ENCODE measurements around the gene DCLK1.

DCLK1 gene

DNA sequence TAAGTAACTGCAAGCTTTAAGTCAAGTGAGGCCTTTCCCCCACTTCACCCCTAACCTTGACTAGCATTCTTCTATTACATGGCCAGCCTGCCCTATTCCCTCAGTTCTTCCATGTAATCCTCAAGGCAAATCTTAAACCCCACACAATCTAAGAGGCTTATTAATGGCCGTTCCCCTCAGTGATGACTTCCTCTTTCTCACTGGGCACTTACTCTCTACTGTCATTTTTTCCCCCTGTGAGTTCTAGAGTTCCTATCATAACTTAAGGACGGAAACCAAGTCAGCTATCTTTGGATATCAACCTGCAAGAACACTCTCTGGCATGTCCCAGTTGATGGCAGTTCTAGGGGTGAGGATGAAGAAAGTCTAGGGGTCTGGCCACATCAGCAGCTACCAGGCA, 131.2 kb downstream of the DCLK1 start:
- FAIRE-seq (peak; percentile 29), DNase-seq (ENCODE audit: insufficient read length, low spot score) (no peak)

GRCh38 chr13:35996360-35996759, 134.8 kb downstream of the DCLK1 start:
- no peak for FAIRE-seq
- TF ChIP-seq, protein P1, sequence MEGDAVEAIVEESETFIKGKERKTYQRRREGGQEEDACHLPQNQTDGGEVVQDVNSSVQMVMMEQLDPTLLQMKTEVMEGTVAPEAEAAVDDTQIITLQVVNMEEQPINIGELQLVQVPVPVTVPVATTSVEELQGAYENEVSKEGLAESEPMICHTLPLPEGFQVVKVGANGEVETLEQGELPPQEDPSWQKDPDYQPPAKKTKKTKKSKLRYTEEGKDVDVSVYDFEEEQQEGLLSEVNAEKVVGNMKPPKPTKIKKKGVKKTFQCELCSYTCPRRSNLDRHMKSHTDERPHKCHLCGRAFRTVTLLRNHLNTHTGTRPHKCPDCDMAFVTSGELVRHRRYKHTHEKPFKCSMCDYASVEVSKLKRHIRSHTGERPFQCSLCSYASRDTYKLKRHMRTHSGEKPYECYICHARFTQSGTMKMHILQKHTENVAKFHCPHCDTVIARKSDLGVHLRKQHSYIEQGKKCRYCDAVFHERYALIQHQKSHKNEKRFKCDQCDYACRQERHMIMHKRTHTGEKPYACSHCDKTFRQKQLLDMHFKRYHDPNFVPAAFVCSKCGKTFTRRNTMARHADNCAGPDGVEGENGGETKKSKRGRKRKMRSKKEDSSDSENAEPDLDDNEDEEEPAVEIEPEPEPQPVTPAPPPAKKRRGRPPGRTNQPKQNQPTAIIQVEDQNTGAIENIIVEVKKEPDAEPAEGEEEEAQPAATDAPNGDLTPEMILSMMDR (IDR thresholded peaks at IDR 0.05; ENCODE audit: insufficient read depth, missing control alignments) = no peak
- DNase-seq (ENCODE audit: insufficient read length, low spot score) = no peak

More for the DNA sequence above, 131.2 kb downstream of the DCLK1 start:
- TF ChIP-seq, protein P1 (IDR thresholded peaks at IDR 0.05; ENCODE audit: insufficient read depth, missing control alignments) = no peak

- FAIRE-seq (no peak), DNase-seq (ENCODE audit: insufficient read length, low spot score) (no peak)
- TF ChIP-seq, protein P1 (IDR thresholded peaks at IDR 0.05; ENCODE audit: insufficient read depth, missing control alignments) = no peak
These were observed 136.0 kb downstream of the DCLK1 start for GRCh38 chr13:35995136-35995535.

DNA sequence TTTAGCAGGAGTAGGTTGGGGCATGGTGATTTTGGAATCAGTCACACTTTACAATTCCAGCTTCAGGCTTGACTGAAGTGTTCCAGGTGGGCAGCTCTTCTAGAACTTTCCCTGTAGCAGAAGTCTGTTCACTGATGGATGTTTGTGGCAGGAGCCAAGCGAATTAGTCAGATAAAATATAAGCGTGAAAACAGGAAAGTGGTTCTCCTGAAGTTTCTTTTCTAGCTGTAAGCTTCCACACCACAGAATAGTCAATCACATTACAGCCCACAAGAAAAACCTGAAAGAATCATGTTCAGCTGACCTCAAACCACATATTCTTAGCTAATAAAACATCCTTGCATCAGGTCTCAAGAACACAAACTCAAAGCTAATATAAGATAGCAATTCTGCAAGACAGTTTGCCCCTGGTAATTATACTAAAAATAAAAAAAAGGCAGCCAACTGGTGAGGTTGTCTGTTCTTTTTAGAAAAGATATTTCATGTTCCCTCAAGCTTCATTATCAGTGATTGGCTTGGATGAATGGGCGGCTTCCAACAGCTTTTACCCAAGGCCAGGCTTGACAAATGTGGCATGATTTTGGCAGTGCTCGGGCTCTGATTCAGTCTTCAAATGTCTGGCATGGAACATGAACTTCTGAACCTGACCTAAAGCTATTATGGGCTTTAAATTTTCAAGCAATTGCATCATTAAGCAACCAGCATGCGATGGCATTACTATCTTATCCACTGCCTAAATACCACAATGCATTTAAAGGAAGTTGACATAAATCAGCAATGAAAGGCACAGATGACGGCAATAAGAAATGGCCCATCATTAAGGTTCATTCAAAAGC, 136.8 kb downstream of the DCLK1 start:
- FAIRE-seq (no peak), DNase-seq (ENCODE audit: insufficient read length, low spot score) (no peak)
- TF ChIP-seq, protein P1 (IDR thresholded peaks at IDR 0.05; ENCODE audit: insufficient read depth, missing control alignments) = no peak

DNA sequence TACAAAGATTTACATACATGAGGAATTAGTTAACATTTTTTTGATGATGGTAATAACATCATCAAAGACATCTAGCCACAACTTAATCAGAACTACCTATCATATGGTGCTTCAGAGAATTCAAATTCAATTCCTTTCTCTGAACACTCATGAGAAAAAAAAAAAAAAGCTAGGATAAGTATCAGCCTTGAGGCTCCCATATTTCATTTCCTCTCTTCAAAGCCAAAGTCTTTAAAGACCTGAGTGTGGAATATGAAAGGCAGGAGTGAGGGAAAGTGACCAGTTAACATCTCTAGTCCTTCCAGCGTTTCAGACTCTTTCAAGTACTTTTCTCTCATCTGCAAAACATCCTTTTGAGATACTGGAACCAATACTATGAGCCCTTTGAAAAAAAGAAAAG, 137.5 kb downstream of the DCLK1 start:
- FAIRE-seq (no peak), DNase-seq (ENCODE audit: insufficient read length, low spot score) (no peak)
- TF ChIP-seq, protein P1 (IDR thresholded peaks at IDR 0.05; ENCODE audit: insufficient read depth, missing control alignments) = no peak

DNA sequence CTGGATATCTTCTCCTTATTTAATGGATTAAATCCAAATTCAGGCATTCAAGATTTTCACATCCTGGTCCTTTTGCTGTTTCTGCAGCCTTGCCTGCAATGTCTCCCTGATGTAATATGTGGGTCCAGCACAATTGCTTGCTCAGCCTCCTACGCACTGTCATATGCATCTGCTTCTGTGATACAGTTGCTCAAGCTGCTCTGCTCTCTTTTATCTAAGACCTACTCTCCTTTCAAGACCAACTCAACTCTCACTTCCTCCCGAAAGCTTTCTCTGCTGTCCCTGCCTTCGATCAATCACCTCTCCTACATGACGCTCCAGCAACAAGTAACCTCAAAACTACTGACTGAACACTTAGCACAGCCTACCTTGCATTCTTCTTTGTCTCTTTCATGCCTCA, 138.2 kb downstream of the DCLK1 start:
- FAIRE-seq (no peak), DNase-seq (ENCODE audit: insufficient read length, low spot score) (no peak)
- TF ChIP-seq, protein P1 (IDR thresholded peaks at IDR 0.05; ENCODE audit: insufficient read depth, missing control alignments) = no peak

DNA sequence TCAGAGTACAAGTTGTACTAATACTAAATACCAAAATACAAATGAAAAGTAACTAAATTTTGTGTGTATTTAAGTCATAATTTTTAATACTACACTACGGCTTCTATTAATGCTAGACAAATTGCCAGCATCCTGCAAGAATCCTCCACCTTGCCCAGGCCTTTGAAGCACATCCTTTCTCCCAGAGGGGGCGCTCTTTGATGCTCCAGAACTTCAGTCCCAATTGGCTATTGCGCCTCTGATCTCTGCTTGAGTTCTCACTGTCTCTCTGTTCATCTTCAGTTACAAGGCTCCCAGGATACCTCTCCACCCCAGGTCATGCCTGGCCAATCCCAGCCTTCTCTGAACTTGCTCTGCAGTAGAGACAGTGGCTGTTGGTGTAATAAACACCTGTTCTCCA, 141.0 kb downstream of the DCLK1 start:
- TF ChIP-seq, protein P1 (IDR thresholded peaks at IDR 0.05; ENCODE audit: insufficient read depth, missing control alignments) = no peak
- FAIRE-seq = no peak
- no peak for DNase-seq (ENCODE audit: insufficient read length, low spot score)

All from D721Med (cell line).